Measurements from ENCODE around the gene TBCD. TPM values are rescaled to one million over a fixed set of nuclear protein-coding genes. Genes with fewer than 3 reads are reported as not detected.

TBCD gene
- total RNA-seq, 1 experiment from 2014 or later, result 17.4 TPM

DNA sequence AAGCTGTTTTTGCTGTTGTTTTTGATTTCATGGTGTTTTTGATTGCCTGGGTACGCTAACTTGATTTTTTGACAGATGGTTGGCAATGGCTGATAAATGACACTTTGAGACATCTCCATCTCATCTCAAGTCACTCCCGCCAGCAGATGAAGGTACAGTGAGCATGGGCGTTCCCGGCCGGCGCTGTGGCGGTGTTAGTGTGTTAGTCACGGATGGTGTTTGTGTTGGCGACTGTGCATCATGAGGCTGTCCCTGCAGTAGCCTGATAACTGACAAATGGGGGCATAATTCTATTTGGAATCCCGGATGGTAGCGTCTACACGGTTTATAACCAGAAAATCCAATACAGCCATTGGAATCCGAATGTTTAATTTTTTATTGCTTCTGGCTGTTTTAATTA lies 169.6 kb downstream of the TBCD start:
- DNase-seq (ENCODE audit: low read depth), result no peak

DNA sequence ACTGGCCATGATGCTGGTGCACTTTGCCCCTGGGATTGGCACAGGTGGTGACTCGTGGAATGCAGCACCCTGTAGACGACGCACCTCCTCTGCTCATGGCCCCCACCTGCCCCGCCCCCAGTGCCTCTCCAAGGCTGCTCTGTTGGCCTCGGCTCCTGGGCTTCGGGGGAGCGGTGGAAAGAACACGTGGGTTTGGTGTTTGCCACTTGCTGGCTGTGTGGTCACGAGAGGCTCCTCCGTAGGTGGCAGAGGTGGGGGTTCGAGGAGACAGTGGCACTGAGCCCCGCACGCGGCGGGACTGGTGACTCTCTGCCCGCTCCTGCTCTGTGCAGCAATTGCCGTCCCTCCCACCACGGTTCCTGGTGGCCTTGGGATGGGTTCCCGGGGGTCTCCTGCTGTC lies 170.8 kb downstream of the TBCD start:
- DNase-seq (ENCODE audit: low read depth), result no peak

DNA sequence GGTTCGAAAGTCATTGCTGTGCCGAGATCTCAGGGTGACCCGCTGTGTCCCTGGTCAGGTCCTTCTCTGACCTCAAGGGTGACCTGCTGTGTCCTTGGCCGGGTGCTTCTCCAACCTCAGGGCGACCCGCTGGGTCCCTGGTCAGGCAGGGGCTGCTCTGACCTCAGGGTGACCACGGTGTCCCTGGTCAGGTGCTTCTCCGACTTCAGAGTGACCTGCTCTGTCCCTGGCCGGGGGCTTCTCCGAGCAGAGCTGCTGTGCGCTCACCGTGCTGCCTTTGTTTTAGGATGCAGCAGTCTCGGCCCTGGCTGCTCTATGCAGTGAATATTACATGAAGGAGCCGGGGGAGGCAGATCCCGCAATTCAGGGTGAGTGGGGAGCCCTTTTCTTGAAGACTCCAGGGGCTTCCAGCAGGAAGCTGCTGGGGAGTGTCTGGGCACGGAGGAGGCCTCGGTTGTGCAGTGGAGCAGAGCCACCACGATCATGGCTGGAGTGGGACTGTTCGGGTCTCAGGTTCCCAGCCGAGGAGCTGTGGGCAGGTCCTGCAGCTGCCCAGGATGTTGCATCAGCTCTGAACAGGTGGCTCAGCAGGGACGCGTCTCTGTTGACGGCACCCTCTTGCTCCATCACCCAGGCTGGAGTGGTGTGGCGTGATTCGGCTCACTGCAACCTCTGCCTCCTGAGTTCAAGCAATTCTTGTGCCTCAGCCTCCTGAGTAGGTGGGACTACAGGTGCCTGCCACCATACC lies 171.7 kb downstream of the TBCD start:
- no peak for DNase-seq (ENCODE audit: low read depth)

DNA sequence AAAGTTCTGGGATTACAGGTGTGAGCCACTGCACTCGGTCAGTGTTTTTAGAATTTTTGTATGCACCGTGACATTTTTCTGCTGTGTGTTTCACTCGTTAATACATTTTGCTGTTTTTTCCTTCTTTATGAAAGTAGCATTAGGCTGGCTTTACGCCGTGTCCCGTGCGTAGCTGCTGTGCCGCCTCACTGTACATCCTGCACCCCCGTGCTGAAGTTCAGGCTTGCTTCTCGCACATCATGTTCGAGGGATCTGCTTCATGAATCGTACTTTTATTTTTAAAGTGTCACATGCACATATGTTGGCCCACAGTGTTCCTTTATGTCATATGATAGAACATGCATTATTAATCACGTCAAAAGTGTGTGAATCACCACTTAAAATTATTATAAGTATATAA lies 172.3 kb downstream of the TBCD start:
- no peak for DNase-seq (ENCODE audit: low read depth)

DNA sequence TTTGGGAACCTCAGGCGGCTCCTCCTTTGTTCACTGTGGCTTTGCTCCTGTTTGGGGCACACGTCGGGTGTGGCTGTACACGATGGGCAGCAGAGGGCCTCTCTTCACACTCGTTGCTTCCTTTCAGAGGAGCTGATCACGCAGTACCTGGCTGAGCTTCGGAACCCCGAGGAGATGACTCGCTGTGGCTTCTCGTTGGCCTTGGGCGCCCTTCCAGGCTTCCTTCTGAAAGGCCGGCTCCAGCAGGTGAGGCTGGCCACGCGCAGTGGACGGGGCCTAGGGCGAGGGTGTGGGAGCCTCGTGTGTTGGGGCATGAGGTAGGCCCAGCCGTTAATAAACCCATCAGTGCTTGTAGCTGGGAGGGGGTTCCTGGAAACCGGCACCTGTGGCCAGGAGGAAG lies 172.9 kb downstream of the TBCD start:
- peak; percentile 8 for DNase-seq (ENCODE audit: low read depth)

DNA sequence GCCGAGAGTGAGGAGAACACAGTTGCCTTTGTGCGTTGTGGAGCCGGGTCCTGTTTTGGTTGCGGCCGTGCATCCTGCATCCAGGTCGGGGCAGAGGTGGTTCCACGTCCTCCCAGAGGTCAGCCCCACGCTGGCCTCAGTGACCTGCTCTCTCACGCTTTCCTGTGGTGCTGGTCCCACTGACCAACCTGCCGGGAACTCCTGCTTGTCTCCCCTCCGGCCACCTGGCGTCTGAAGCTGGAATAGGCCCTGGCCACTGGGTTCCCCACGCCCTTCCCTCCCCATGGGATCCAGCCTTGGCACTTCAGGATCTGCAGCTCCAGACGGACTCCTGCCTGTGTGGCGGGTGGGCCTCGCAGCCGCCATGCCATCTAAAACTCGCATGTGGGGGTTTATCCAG lies 173.5 kb downstream of the TBCD start:
- DNase-seq (ENCODE audit: low read depth), result no peak

DNA sequence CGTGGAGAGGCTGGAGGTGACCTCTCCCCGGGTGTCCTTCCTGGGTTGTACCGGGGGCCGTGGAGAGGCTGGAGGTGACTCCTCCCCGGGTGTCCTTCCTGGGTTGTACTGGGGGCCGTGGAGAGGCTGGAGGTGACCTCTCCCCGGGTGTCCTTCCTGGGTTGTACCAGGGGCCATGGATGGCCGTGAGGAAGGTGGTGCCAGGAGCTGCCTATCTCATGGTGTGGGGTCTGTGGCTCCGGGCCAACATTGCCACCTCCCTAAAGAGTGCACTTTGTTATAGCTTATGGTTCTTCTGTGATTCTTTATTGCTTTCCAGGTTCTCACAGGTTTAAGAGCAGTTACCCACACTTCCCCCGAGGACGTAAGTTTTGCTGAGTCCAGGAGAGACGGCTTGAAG lies 174.2 kb downstream of the TBCD start:
- DNase-seq (ENCODE audit: low read depth), result no peak

DNA sequence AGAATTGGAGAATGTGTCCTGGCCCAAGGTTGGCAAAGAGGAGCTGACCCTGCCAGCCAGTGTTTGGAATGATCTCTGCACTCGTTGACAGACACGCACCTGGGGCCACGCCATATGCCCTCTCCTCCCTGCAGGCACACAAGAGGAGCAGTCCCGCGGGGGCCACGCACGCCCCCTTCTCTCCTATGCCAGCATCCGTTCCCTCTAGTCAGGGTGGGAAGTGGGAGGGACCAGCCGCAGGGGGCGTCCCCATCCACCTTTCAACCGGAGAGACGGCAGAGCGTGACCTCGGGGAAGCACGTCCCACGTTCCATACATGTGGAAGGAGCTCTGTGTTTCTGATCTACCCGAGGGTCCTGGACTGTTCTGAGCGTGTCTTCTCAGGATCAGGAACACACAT lies 174.9 kb downstream of the TBCD start:
- DNase-seq (ENCODE audit: low read depth), result no peak

DNA sequence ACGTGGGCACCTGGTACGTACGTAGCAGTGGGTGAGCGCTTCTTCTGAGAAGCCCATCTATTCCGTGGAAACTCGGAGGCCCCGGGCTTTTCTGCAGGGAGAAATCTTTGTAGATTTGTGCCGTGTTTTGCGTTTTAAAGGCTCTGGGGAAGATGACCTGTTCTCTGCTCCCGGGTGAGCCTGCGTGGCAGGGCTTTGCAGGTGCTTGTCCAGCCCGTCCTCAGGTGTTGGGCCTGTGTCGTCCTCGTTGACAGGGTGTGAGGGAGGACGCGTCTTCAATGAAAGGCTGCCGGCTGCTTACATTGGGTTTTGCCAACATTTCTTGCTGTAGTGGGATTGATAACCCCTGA lies 175.4 kb downstream of the TBCD start:
- no peak for DNase-seq (ENCODE audit: low read depth)

DNA sequence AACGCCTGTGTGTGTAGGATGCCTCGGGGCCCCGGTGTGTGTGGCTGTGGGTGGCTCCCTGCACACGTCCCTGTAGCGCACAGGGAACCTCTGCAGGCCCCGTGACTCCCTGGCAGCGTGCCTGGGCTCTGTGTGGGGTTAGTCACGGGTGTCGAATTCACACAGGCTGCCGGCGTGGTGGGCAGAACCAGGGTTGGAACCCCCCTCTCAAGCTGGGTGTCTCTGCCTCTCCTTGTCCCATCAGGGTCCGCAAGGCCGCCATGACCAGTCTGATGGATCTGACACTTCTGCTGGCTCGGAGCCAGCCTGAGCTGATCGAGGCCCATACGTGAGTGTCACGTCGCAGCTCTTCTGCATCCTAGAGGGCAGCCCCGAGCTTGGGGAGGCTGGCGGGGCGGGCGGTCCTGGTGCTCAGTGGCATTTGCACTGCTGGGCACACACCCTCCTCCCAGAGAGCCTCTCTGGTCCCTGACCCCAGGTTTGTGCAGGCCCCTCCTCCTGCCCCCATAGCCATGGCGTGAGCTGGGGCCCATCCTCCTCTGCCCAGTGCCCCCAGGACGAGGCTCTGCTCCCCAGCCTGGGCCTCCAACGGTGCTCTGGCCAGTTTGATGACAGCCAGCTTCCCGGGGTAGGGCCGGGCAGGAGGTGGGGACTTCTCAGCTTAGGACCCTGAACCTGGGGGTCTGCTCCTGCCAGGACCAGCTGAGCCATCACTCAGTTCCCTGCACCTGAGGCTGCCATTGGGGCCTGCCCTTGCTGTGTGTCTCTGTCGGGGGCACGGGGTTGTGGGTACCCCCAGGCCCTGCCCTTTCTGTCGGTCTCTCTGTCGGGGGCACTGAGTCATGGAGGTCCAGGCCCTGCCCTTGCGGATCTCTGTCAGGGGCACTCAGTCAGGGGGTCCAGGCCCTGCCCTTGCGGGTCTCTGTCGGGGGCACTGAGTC lies 176.1 kb downstream of the TBCD start:
- DNase-seq (ENCODE audit: low read depth), result no peak

DNA sequence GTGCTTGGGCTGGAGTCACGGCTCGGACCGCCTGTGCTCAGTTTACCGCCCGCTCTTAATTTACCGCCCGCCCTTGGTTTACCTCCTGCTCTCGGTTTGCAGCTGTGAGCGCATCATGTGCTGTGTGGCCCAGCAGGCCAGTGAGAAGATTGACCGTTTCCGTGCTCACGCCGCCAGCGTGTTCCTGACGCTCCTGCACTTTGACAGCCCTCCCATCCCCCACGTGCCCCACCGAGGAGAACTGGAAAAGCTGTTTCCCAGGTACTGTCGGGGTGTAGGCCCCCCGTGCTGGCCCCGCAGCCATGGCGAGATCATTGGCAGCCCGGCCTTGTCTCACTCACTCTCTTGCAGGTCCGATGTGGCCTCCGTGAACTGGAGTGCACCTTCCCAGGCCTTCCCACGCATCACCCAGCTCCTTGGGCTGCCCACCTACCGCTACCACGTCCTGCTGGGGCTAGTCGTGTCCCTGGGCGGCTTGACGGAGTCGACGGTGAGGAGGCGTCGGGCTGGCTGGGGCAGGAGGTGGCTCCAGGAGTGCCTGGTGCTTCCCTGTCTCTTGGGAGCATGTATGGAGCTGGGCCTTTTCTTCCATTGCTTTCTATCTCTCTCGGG lies 177.3 kb downstream of the TBCD start:
- DNase-seq (ENCODE audit: low read depth), result no peak

DNA sequence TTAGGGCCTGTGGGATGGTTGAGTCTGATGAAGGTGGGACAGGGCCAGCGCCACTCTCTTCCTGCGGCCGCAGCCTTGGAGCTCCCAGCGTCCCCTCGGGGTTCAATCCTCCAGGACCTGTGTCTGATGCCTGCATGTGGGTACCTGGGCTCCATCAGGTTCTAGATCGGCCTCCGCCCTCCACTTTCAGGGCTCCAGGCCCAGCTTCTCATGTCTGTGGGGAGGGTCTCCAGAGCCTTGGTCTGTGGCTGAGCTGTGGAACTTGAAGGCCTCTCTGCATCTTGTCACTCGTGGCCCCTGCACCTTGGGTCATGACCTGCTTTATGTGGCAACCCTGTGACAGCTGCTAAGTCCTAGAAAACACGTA lies 177.8 kb downstream of the TBCD start:
- DNase-seq (ENCODE audit: low read depth), result no peak

DNA sequence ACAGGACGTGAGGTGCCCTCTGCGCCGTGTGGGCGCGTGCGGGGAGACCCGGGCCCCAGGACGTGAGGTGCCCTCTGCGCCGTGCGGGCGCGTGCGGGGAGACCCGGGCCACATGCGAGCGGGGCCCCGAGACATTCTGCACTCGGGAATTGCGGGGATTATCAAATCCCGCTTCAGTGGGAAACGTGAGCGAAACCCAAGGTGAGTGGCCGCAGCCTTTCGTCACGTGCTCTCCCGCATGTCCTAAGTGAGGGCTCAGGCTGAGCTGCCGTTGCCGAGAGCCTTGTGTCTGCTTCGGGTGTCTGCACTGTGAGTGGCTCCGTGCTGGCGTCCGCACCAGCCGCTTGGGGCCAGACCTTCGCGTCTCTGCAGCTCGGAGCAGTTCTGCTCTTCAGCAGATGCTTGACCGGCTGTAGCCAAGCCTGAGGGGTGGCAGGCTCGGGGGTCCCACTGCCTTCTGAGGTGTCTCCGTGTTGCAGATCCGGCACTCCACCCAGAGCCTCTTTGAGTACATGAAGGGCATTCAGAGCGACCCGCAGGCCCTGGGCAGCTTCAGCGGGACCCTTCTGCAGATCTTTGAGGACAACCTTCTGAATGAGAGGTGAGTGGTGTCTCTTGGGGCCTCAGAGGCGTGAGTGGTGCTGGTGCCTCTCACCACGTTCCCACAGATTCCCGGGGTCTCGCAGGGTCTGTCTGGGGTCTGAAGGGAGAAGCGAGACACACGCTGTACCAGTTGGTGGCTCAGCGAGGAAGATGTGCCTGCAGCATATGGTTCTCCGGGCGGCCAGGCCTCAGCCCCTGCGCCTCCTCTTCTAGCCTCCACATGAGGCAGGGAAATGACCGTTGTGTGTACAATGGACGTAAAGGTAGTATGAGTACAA lies 178.4 kb downstream of the TBCD start:
- no peak for DNase-seq (ENCODE audit: low read depth)

DNA sequence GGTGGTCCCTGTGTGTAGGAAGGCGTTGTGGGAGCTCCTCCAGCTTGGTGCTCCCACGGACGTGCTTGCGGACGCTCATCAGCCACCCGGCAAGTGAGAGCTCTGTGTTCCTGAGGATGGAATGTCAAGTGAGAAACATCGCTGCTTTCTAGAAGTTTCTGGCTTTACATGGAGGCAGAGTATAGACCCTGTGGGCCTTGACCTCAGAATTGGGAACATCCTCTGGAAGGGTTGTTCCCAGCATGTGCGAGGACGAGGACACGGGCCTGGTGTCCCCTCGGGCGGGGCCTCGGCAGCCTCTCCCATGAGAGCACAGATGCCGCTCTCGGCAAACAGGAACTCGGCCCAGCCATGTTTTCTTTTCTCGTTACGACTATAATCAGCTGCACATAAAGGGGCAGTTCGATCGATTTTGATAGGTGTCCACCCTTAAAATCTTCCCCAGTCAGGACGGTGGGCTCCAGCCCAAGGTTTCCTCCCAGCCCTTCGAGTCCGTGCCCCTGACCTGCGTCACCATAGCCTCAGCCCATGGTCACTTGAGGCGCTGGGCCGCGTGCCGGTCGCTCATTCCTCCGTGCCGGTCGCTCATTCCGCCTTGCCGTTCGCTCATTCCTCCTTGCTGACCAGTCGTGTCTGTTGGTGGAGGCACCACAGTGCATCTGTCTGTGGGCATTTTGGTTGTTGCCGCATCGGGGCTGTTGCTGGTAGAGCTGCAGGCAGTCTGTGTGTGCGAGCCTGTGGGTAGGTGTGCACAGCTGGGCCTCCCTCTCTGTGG lies 179.2 kb downstream of the TBCD start:
- no peak for DNase-seq (ENCODE audit: low read depth)

DNA sequence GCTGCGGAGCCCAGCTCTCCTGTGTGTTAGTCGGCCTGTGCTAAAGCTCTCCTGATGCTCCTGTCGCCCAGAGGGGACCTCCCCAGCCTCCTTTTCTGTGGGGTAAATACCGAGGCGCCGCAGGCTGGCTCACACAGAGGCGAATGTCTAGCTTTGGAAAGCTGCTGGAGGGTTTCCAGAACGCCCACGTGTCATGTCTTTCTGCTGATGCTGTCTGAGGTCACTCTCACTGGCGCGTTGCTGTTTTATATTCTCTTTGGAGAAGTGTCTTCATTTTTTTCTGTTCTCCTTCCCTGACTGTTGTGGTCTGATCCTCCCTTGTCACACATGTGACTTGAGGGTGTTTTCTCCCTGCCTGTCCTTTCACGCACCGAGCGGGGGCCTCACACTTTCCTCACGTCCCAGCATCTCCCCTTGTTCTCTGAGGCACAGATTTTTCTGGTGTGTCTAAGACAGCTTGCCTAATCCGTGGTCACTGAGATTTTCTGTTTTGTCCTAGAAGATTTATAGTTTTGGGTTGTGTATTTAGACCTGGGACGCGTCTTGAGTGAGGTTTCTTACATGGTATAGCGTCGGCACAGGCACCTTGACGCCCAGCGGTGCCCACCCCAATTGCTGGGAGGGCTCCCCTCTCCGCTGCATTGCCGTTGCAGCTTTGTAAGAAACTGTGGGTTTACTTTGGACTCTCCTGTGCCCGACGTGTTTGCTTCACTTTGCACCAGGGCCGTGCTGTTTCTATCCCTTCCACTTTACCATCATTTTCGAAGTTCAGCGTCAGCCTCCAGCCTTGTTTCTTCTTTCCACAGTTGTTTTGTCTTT lies 180.0 kb downstream of the TBCD start:
- DNase-seq (ENCODE audit: low read depth), result no peak

DNA sequence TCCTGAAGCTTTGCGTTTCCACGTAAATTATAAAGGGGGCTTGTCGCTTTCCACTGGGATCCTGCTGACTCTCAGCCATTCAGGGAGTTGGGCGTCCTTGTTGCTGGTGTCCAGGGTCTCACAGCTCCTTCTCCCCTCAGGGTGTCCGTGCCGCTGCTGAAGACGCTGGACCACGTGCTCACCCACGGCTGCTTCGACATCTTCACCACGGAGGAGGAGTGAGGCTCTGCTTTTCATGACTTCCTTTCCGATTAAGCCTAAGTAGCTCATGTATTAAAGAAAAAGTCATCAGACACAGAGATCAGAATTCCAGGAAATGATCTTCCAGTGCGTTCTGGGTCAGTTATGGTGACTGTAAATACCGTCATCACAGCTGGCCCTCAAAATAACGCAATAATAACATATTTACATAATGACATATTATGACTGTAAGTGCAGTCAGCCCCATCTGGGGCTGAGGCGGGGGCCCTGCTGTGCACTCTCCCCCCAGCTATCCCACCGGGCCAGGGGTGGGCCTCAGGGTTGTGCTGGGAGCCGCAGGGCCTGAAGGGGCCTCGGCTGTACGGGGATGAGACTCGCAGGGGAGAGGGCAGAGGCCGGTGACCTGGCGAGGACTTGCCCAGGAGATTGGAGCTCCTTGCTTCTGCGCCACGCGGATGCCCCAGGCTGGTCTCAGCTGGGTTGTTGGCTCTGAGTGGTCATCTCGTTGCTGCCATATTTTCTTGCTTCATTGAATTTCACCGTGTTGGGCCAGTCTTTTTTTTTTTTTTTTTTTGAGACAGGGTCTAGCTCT lies 180.8 kb downstream of the TBCD start:
- no peak for DNase-seq (ENCODE audit: low read depth)

DNA sequence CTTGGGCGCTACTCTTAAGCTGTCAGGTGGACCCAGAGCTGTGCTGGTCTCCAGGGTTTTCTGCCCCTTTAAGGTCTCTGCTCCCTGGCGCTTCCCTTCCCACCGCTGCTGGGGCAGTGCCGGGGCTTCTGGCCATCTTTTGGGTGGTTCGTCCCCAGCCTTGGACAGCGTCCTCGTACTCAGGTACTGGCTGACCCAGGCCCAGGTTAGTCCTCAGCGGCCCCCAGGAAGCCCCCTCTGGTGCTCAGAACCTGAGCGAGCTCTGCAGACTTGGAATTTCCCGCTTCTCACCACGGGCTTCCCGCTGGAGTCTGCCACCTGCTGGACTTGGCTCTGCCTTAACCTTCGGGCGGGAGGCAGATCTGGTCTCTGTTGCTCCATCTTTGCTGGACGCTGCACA lies 182.0 kb downstream of the TBCD start:
- no peak for DNase-seq (ENCODE audit: low read depth)

DNA sequence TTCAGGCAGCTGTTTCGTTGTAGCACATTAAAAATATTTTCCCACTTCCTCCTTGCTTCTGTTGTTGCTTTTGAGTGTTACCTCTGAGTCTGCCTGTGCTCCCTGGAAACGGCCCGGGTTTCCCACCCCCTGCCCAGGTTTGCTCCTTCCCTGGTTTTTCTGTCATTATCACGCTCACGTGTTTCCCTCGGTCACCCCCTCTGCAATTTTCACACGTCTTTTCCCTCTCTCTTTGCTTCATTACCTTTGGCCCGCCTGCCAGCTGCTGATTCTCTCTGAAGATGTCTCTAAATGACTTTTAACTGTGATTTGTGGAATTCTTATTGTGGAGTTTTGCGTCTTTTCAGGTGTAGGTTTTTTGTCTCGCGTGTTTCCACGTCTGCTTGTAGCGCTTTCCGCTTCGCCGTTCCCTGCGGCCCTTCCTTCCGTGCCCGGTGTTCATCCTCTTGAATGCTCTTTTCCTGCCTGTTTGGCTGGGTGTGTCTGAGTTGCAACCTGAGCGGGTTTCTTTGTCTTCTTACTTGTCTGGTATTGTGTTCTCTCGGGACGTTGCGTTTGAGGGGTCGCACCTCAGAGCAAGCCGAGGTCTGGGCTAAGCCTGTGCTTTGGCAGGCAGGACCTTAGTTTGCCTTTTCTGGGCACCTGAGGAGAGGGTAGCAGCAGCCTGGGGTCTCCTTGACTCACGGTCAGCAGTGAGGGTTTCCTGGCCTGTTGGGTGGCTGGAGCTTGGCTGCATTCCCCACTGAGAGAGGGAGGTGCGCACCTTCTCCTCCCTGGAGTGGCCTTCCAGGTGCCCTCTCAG lies 184.3 kb downstream of the TBCD start:
- no peak for DNase-seq (ENCODE audit: low read depth)
